HEK293 (cell line): ENCODE results near the gene ABHD14A.

Source experiments
- CTCF ChIA-PET: fragments of 350-600 bp; formaldehyde crosslinking; extraction: SDS; loops from one replicate; lab custom pipeline; 2021; ENCODE audit warnings: antibody characterized with exemption; lab: Yijun Ruan, JAX
- POLR2A ChIA-PET: fragments of 300-600 bp; formaldehyde crosslinking; extraction: SDS; loops from one replicate; lab custom pipeline; 2020; ENCODE audit warnings: antibody characterized with exemption, inconsistent platforms; lab: Yijun Ruan, JAX
- H3K27ac ChIP-seq: fragments of 200-500 bp; sonication (Bioruptor generic); 2 replicates; pipeline ENCODE4 v1.5.1; 2014; ENCODE audit warnings: low read depth, low read length, control low read depth, inconsistent platforms; ENCODE audit errors: extremely low read depth
- H3K36me3 ChIP-seq, 2 experiments: fragments of 200-500 bp in 1 of 2; sonication (Bioruptor generic) in 1 of 2; 1 replicate in 1 of 2; 2 replicates in 1 of 2; pipeline ENCODE4 v1.5.1; 2014 to 2017; ENCODE audit warnings: inconsistent platforms in 2 of 2, low read length in 2 of 2; ENCODE audit not compliant: control insufficient read depth in 2 of 2, insufficient read depth in 1 of 2
- H3K4me1 ChIP-seq: fragments of 200-500 bp; sonication (Bioruptor generic); 2 replicates; pipeline ENCODE4 v1.5.1; 2014; ENCODE audit warnings: mild to moderate bottlenecking, low read length, inconsistent platforms; ENCODE audit not compliant: control insufficient read depth, insufficient read depth
- H3K4me3 ChIP-seq: 2 replicates; pipeline ENCODE4 v1.5.1; 2011; ENCODE audit warnings: low read depth, mild to moderate bottlenecking, control low read depth, low read length, moderate library complexity
- H3K9me3 ChIP-seq: fragments of 200-500 bp; sonication (Bioruptor generic); 2 replicates; pipeline ENCODE4 v1.5.1; 2014; ENCODE audit warnings: low read depth, low read length, inconsistent platforms; ENCODE audit not compliant: control insufficient read depth, insufficient read depth
- GLIS1 ChIP-seq: fragments of 450-650 bp; formaldehyde crosslinking; IDR thresholded peaks from 2 replicates; pipeline ENCODE4 v1.5.1; 2016; ENCODE audit warnings: missing biosample characterization, missing genetic modification characterization
- SCRT2 ChIP-seq: fragments of 450-650 bp; formaldehyde crosslinking; IDR thresholded peaks from 2 replicates; pipeline ENCODE4 v1.5.1; 2016; ENCODE audit warnings: missing biosample characterization, missing genetic modification characterization
- SP7 ChIP-seq: fragments of 450-650 bp; formaldehyde crosslinking; IDR thresholded peaks from 2 replicates; pipeline ENCODE4 v1.5.1; 2016; ENCODE audit warnings: missing biosample characterization, missing genetic modification characterization
- YY2 ChIP-seq: fragments of 450-650 bp; formaldehyde crosslinking; IDR thresholded peaks from 2 replicates; pipeline ENCODE4 v1.5.1; 2016; ENCODE audit warnings: missing biosample characterization, missing genetic modification characterization
- ZFP69B ChIP-seq: fragments of 450-650 bp; formaldehyde crosslinking; IDR thresholded peaks from 2 replicates; pipeline ENCODE4 v1.5.1; 2016; ENCODE audit warnings: missing biosample characterization, missing genetic modification characterization
- ZNF112 ChIP-seq: fragments of 450-650 bp; formaldehyde crosslinking; IDR thresholded peaks from 2 replicates; pipeline ENCODE4 v1.5.0; 2017; ENCODE audit warnings: missing biosample characterization, missing genetic modification characterization
- ZNF114 ChIP-seq: fragments of 450-650 bp; formaldehyde crosslinking; IDR thresholded peaks from 2 replicates; pipeline ENCODE4 v1.5.0; 2017; ENCODE audit warnings: missing biosample characterization, missing genetic modification characterization
- ZNF140 ChIP-seq: fragments of 450-650 bp; formaldehyde crosslinking; IDR thresholded peaks from 2 replicates; pipeline ENCODE4 v1.5.1; 2016; ENCODE audit warnings: missing biosample characterization, missing genetic modification characterization
- ZNF157 ChIP-seq: fragments of 450-650 bp; formaldehyde crosslinking; IDR thresholded peaks from 2 replicates; pipeline ENCODE4 v1.5.1; 2016; ENCODE audit warnings: missing biosample characterization, missing genetic modification characterization
- ZNF174 ChIP-seq: fragments of 450-650 bp; formaldehyde crosslinking; IDR thresholded peaks from 2 replicates; pipeline ENCODE4 v1.5.0; 2017; ENCODE audit warnings: missing biosample characterization, mild to moderate bottlenecking, missing genetic modification characterization
- ZNF184 ChIP-seq: fragments of 450-650 bp; IDR thresholded peaks from 2 replicates; pipeline ENCODE4 v1.5.1; 2018; ENCODE audit warnings: missing biosample characterization, mild to moderate bottlenecking, missing genetic modification characterization
- ZNF214 ChIP-seq: fragments of 450-650 bp; formaldehyde crosslinking; IDR thresholded peaks from 2 replicates; pipeline ENCODE4 v1.5.1; 2017; ENCODE audit warnings: missing biosample characterization, mild to moderate bottlenecking, missing genetic modification characterization, borderline replicate concordance
- ZNF223 ChIP-seq: fragments of 450-650 bp; formaldehyde crosslinking; IDR thresholded peaks from 2 replicates; pipeline ENCODE4 v1.5.1; 2016; ENCODE audit warnings: missing biosample characterization, missing genetic modification characterization
- ZNF266 ChIP-seq: fragments of 450-650 bp; formaldehyde crosslinking; IDR thresholded peaks from 2 replicates; pipeline ENCODE4 v1.5.1; 2016; ENCODE audit warnings: missing biosample characterization, missing genetic modification characterization, low read depth
- ZNF335 ChIP-seq: fragments of 450-650 bp; formaldehyde crosslinking; conservative IDR thresholded peaks from 2 replicates; pipeline ENCODE4 v1.5.1; 2016; ENCODE audit warnings: missing biosample characterization, missing genetic modification characterization
- ZNF433 ChIP-seq: fragments of 450-650 bp; formaldehyde crosslinking; IDR thresholded peaks from 2 replicates; pipeline ENCODE4 v1.5.1; 2016; ENCODE audit warnings: missing biosample characterization, missing genetic modification characterization, low read depth
- ZNF600 ChIP-seq: fragments of 450-650 bp; formaldehyde crosslinking; IDR thresholded peaks from 2 replicates; pipeline ENCODE4 v1.5.1; 2016; ENCODE audit warnings: missing biosample characterization, missing genetic modification characterization
- ZNF621 ChIP-seq: fragments of 450-650 bp; formaldehyde crosslinking; IDR thresholded peaks from 2 replicates; pipeline ENCODE4 v1.5.1; 2017; ENCODE audit warnings: missing biosample characterization, missing genetic modification characterization
- ZNF670 ChIP-seq: fragments of 450-650 bp; formaldehyde crosslinking; IDR thresholded peaks from 2 replicates; pipeline ENCODE4 v1.5.1; 2016; ENCODE audit warnings: missing biosample characterization, missing genetic modification characterization, low read depth
- ZNF747 ChIP-seq: fragments of 450-650 bp; formaldehyde crosslinking; IDR thresholded peaks from 2 replicates; pipeline ENCODE4 v1.5.1; 2016; ENCODE audit warnings: missing biosample characterization, missing genetic modification characterization
- ZNF791 ChIP-seq: fragments of 450-650 bp; formaldehyde crosslinking; IDR thresholded peaks from 2 replicates; pipeline ENCODE4 v1.5.1; 2016; ENCODE audit warnings: missing biosample characterization, missing genetic modification characterization
- ZNF837 ChIP-seq: fragments of 450-650 bp; formaldehyde crosslinking; IDR thresholded peaks from 2 replicates; pipeline ENCODE4 v1.5.1; 2016; ENCODE audit warnings: missing biosample characterization, missing genetic modification characterization
- TF ChIP-seq, protein P1 (sequence below): fragments of 450-650 bp; formaldehyde crosslinking; IDR thresholded peaks from 2 replicates; pipeline ENCODE4 v1.5.1; 2016; ENCODE audit warnings: missing biosample characterization, missing genetic modification characterization
- TF ChIP-seq, protein P2 (sequence below): fragments of 450-650 bp; formaldehyde crosslinking; IDR thresholded peaks from 2 replicates; pipeline ENCODE4 v1.5.1; 2016; ENCODE audit warnings: missing biosample characterization, missing genetic modification characterization, borderline replicate concordance

Gene ABHD14A

DNA sequence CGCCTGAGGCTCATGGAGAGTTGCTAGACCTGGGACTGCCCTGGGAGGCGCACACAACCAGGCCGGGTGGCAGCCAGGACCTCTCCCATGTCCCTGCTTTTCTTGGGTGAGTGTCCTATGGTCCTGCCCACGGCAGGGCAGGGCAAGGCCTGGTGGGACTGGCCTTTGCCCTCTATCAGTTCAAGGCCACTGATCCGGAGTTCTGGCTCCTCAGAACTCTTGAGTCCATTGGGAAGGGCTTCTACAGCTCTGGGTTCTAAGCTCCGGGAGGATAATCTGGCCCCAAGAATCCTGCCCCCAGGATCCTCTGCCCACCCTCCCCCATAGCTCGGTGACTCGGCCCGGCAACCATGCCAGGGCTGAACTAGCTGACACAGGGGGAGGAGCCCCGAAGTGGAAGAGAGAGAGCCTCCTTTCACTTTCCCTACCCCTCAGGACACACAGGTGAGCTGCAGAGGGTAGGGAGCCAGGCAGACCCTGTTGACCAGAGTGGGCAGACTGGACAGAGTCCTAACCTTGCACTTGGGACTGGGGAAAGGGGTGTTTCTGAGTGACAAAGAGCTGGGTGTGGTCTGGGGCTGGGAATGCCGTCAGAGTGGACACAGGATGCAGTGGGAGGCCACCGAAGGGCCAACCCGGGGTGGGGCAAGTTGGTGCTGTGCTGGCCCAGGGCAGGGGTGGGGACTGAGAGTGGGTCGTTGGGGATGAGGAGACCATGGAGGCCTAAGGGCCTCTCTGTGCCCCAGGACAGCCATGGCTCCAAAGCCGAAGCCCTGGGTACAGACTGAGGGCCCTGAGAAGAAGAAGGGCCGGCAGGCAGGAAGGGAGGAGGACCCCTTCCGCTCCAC is 32.0 kb upstream of the ABHD14A start:
- ChIA-PET POLR2A (interaction anchor here (0.8 to 2.8 kb wide), 4 partner anchors 40 to 95 kb away, joined by 4 to 20 read pairs (median 9); partner anchors contain the start of genes ACY1 and RPL29), CTCF (interaction anchor here (0.5 to 2.4 kb wide), 21 partner anchors 8 to 1269 kb away, joined by 3 to 22 read pairs (median 3); partner anchors contain the start of genes ABHD14A, ABHD14B, ACY1 and GPR62)
- TF ChIP-seq, protein P1, sequence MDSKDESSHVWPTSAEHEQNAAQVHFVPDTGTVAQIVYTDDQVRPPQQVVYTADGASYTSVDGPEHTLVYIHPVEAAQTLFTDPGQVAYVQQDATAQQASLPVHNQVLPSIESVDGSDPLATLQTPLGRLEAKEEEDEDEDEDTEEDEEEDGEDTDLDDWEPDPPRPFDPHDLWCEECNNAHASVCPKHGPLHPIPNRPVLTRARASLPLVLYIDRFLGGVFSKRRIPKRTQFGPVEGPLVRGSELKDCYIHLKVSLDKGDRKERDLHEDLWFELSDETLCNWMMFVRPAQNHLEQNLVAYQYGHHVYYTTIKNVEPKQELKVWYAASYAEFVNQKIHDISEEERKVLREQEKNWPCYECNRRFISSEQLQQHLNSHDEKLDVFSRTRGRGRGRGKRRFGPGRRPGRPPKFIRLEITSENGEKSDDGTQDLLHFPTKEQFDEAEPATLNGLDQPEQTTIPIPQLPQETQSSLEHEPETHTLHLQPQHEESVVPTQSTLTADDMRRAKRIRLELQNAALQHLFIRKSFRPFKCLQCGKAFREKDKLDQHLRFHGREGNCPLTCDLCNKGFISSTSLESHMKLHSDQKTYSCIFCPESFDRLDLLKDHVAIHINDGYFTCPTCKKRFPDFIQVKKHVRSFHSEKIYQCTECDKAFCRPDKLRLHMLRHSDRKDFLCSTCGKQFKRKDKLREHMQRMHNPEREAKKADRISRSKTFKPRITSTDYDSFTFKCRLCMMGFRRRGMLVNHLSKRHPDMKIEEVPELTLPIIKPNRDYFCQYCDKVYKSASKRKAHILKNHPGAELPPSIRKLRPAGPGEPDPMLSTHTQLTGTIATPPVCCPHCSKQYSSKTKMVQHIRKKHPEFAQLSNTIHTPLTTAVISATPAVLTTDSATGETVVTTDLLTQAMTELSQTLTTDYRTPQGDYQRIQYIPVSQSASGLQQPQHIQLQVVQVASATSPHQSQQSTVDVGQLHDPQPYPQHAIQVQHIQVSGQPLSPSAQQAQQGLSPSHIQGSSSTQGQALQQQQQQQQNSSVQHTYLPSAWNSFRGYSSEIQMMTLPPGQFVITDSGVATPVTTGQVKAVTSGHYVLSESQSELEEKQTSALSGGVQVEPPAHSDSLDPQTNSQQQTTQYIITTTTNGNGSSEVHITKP (tag by site-specific recombination) = peak; percentile 80
- TF ChIP-seq ZNF157 (tag by site-specific recombination) = no peak
- TF ChIP-seq ZNF112 (tag by site-specific recombination) = no peak
- TF ChIP-seq ZNF140 (tag by site-specific recombination) = no peak
- Histone ChIP-seq H3K4me1 (peaks cover 4% of the 10 kb centered on the region), H3K4me3 (peak overlapping the region; percentile 33), H3K36me3 (peaks cover 0 to 28% of the 10 kb centered on the region in 2 experiments; a peak in 1 of 3 replicates), H3K9me3 (no peaks in the 10 kb centered on the region), H3K27ac (peak overlapping the region; percentile 81)

DNA sequence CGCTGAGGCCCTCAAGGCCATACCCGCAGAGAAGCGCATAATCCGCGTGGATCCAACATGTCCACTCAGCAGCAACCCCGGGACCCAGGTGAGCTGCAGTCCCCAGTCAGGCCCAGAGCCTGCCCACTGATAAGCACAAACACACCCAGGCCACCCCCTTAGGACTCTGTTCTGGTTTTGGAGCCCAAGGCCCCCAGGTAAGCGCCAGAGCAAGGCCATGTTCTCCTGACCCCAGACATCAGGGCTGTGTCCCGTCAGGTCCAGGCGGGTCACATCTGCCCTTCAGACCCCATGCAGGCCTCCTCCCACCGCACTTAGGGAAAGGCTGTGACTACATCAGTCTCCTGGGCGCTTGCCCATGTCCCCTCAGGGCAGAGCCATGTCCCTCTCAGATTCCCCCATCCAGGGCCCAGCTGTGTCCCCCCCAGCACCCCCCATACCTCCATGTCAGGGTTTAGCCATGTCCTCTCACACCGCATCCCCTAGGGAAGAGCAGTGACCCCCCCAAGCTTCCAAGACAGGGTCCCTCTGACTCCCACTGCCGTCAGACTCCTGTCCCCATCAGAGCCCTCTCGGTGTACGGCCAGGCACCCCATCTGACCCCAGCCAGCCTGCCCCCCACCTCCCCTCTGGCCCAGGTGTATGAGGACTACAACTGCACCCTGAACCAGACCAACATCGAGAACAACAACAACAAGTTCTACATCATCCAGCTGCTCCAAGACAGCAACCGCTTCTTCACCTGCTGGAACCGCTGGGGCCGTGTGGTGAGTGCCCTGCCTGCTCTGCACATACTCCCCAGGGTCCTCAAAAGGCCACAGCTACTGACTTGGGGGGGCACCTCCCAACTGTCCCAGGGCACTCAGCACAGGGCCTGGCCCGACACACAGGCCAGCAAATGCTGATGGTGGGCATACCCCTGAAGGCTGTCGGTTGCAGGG is 31.1 kb upstream of the ABHD14A start:
- ChIA-PET CTCF (interaction anchor here (0.6 to 2.2 kb wide), 10 partner anchors 7 to 1677 kb away, joined by 3 to 22 read pairs (median 4); partner anchors contain the start of genes ABHD14A, ABHD14B, ACY1 and GPR62), POLR2A (interaction anchor here (1.1 to 2.8 kb wide), 3 partner anchors 47 to 52 kb away, joined by 3 to 20 read pairs (median 9); partner anchors contain the start of gene RPL29)
- H3K4me3 ChIP-seq = no peak overlapping the region
- H3K27ac ChIP-seq = no peak overlapping the region
- peaks cover 4% of the 10 kb centered on the region for H3K4me1 ChIP-seq
- no peaks in the 10 kb centered on the region for H3K9me3 ChIP-seq
- H3K36me3 ChIP-seq = peaks cover 0 to 22% of the 10 kb centered on the region in 2 experiments; a peak in 1 of 3 replicates
- TF ChIP-seq ZNF837 (tag by site-specific recombination) = no peak
- TF ChIP-seq YY2 = no peak
- no peak for TF ChIP-seq GLIS1 (tag by site-specific recombination)
- no peak for TF ChIP-seq ZNF174
- TF ChIP-seq ZNF223 (tag by site-specific recombination) = no peak
- no peak for TF ChIP-seq ZNF335 (tag by site-specific recombination)
- TF ChIP-seq ZNF184 (tag by site-specific recombination) = no peak
- TF ChIP-seq ZFP69B (tag by site-specific recombination) = no peak
- no peak for TF ChIP-seq ZNF747 (tag by site-specific recombination)
- no peak for TF ChIP-seq ZNF433 (tag by site-specific recombination)
- no peak for TF ChIP-seq ZNF670 (tag by site-specific recombination)
- no peak for TF ChIP-seq ZNF600 (tag by site-specific recombination)
- TF ChIP-seq SCRT2 (tag by site-specific recombination) = no peak
- TF ChIP-seq ZNF266 = no peak
- no peak for TF ChIP-seq ZNF214 (tag by site-specific recombination)
- TF ChIP-seq ZNF114 (tag by site-specific recombination) = no peak
- no peak for TF ChIP-seq ZNF791 (tag by site-specific recombination)
- no peak for TF ChIP-seq SP7
- TF ChIP-seq, protein P2, sequence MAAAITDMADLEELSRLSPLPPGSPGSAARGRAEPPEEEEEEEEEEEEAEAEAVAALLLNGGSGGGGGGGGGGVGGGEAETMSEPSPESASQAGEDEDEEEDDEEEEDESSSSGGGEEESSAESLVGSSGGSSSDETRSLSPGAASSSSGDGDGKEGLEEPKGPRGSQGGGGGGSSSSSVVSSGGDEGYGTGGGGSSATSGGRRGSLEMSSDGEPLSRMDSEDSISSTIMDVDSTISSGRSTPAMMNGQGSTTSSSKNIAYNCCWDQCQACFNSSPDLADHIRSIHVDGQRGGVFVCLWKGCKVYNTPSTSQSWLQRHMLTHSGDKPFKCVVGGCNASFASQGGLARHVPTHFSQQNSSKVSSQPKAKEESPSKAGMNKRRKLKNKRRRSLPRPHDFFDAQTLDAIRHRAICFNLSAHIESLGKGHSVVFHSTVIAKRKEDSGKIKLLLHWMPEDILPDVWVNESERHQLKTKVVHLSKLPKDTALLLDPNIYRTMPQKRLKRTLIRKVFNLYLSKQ (tag by site-specific recombination) = no peak
- TF ChIP-seq ZNF621 = no peak
